Measurements from ENCODE around the gene COG4.

Gene COG4

GRCh38 chr16:70495425-70496182, 27.8 kb downstream of the COG4 start:
- in situ Hi-C loops (cut with MboI; ENCODE audit: low pct_unique_long_range_greater_than_20kb, low sequenced_read_pairs, unreplicated experiment): no loop called here
- DNase-seq (ENCODE audit: low spot score): no peak
- TF ChIP-seq CTCF (IDR thresholded peaks at IDR 0.05; ENCODE audit: extremely low read depth, insufficient read depth, missing control alignments): no peak

GRCh38 chr16:70494777-70495176, 28.6 kb downstream of the COG4 start:
- no peak for DNase-seq (ENCODE audit: low spot score)
- in situ Hi-C loops (cut with MboI; ENCODE audit: low pct_unique_long_range_greater_than_20kb, low sequenced_read_pairs, unreplicated experiment): no loop called here
- no peak for TF ChIP-seq CTCF (IDR thresholded peaks at IDR 0.05; ENCODE audit: extremely low read depth, insufficient read depth, missing control alignments)

- in situ Hi-C loops (cut with MboI; ENCODE audit: low pct_unique_long_range_greater_than_20kb, low sequenced_read_pairs, unreplicated experiment): no loop called here
- no peak for TF ChIP-seq CTCF (IDR thresholded peaks at IDR 0.05; ENCODE audit: extremely low read depth, insufficient read depth, missing control alignments)
- DNase-seq (ENCODE audit: low spot score): no peak
These were observed 29.1 kb downstream of the COG4 start for GRCh38 chr16:70494202-70494770.

- TF ChIP-seq CTCF (IDR thresholded peaks at IDR 0.05; ENCODE audit: extremely low read depth, insufficient read depth, missing control alignments): no peak
- DNase-seq (ENCODE audit: low spot score): no peak
- in situ Hi-C loops (cut with MboI; ENCODE audit: low pct_unique_long_range_greater_than_20kb, low sequenced_read_pairs, unreplicated experiment): no loop called here
These were observed 29.6 kb downstream of the COG4 start for GRCh38 chr16:70493802-70494201.

GRCh38 chr16:70490261-70490660, 33.1 kb downstream of the COG4 start:
- TF ChIP-seq CTCF (IDR thresholded peaks at IDR 0.05; ENCODE audit: extremely low read depth, insufficient read depth, missing control alignments): no peak
- no peak for DNase-seq (ENCODE audit: low spot score)
- in situ Hi-C loops (cut with MboI; ENCODE audit: low pct_unique_long_range_greater_than_20kb, low sequenced_read_pairs, unreplicated experiment): no loop called here

- DNase-seq (ENCODE audit: low spot score): no peak
- no peak for TF ChIP-seq CTCF (IDR thresholded peaks at IDR 0.05; ENCODE audit: extremely low read depth, insufficient read depth, missing control alignments)
- in situ Hi-C loops (cut with MboI; ENCODE audit: low pct_unique_long_range_greater_than_20kb, low sequenced_read_pairs, unreplicated experiment): no loop called here
These were observed 38.5 kb downstream of the COG4 start for GRCh38 chr16:70484867-70485266.

All from GM13977 (cell line).